Suprapubic skin (tissue), 4 donors: Measurements from ENCODE around the gene SLC25A22.

ENCODE experiments used
- EP300 ChIP-seq: sonication (generic); formaldehyde crosslinking; IDR thresholded peaks from one replicate; pipeline ENCODE4 v1.6.1; 2017; ENCODE audit warnings: antibody characterized with exemption
- POLR2A ChIP-seq, 2 donors: fragments of 450-650 bp; IDR thresholded peaks; one replicate each; pipeline ENCODE4 v1.6.1; 2017; ENCODE audit warnings: antibody characterized with exemption in 2 of 2, mild to moderate bottlenecking in 2 of 2, moderate library complexity in 2 of 2
- POLR2AphosphoS5 ChIP-seq, 3 donors: sonication (generic); formaldehyde crosslinking; IDR thresholded peaks; one replicate each; pipeline ENCODE4 v1.6.1; 2017; ENCODE audit warnings: antibody characterized with exemption in 3 of 3
- TF ChIP-seq, protein P1 (sequence below), 2 donors: fragments of 200-600 bp in 1 of 2; fragments of 450-650 bp in 1 of 2; sonication (generic) in 1 of 2; IDR thresholded peaks; one replicate each; pipeline ENCODE4 v1.5.1; 2016 to 2019; ENCODE audit warnings: antibody characterized with exemption in 2 of 2, mild to moderate bottlenecking in 1 of 2, moderate library complexity in 1 of 2

DNA sequence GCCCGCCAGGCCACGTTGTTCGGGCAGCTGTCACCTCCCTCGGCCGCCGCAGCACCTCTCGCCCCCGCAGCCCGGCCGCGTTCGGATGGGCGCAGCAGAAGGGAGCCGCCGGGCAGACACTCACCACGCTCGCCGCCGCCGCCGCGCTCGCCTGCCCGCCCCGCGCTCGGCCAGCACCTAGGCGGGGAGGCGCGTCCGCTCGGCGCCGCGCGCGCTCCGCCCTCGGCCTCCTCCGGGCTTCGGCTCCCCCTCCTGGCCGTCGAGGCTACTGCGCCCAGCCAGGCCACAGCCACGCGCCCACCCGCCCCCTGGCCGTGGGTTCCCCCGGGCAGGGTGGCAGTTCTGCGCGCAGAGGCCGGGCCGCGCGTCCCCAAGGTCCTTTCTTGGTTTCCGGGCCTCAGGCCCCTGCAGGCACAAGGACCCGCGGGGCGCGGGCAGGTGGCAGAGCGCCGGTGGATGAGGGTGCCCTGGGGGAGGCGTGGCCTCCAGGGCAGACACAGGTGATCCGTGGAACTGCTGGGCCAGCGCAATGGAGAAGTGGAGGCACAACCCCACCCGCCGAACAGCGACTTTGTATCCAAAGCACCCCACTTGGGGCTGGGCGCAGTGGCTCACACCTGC lies at the start of gene SLC25A22:
- TF ChIP-seq, protein P1, sequence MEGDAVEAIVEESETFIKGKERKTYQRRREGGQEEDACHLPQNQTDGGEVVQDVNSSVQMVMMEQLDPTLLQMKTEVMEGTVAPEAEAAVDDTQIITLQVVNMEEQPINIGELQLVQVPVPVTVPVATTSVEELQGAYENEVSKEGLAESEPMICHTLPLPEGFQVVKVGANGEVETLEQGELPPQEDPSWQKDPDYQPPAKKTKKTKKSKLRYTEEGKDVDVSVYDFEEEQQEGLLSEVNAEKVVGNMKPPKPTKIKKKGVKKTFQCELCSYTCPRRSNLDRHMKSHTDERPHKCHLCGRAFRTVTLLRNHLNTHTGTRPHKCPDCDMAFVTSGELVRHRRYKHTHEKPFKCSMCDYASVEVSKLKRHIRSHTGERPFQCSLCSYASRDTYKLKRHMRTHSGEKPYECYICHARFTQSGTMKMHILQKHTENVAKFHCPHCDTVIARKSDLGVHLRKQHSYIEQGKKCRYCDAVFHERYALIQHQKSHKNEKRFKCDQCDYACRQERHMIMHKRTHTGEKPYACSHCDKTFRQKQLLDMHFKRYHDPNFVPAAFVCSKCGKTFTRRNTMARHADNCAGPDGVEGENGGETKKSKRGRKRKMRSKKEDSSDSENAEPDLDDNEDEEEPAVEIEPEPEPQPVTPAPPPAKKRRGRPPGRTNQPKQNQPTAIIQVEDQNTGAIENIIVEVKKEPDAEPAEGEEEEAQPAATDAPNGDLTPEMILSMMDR (IDR thresholded peaks at IDR 0.05), result peak; percentile 82 to 93
- TF ChIP-seq EP300 (no peak), POLR2A (IDR thresholded peaks at IDR 0.05) (no peak), POLR2AphosphoS5 (IDR thresholded peaks at IDR 0.05) (no peak)
